GM21576 (cell line): ENCODE results near the gene ULK2.
"Not testable (repeated sequence)": the region's sequence is repeated elsewhere in the genome, so short reads cannot be mapped to it uniquely, and the experiment has no call there.

ENCODE experiments used
- ATAC-seq: cut with Tn5 transposase; IDR thresholded peaks from one replicate; pipeline ENCODE4 v1.9.1; 2021; ENCODE audit warnings: mild to moderate bottlenecking, moderate library complexity; ENCODE audit not compliant: unreplicated experiment

Gene ULK2

GRCh38 chr17:19867329-19868078, at the start of gene ULK2:
Gene ULK2, minus strand, starts transcription at chr17:19867936. Its CDS starts 519 bp downstream, at chr17:19867417.
- ATAC-seq = peak; percentile 48

DNA sequence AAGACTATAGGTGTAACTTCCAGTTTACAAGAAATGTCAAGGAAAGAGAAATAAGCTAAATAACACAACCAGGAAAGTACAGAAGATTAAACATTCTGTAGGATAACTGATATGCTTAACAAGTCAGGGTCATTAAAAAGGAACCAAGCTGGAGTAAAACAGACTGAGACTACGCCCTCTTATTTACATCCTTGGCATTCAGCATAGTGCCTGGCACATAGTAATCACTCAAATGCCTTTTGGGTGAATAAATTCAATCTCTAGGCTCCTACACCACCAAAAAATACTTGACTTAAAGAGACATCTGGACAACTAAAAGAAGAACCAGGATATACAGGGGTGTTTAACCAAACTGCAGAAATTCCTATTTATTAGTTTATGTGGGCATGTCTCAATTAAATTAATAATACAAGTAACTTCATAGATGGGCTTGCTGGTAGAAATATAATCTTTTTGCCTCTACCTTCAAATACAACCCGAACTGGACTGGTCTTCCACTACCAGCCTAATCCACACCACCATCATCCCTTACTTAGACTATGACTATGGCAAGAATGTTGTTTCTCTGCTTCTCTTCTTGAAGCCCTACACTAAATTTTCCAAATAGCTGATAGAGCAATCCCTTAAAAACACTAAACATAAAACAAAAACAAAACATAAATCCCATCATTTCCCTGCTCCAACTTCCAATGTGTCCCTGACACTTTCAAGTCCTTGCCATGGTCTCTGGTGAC, 47.7 kb upstream of the ULK2 start:
- no peak for ATAC-seq

DNA sequence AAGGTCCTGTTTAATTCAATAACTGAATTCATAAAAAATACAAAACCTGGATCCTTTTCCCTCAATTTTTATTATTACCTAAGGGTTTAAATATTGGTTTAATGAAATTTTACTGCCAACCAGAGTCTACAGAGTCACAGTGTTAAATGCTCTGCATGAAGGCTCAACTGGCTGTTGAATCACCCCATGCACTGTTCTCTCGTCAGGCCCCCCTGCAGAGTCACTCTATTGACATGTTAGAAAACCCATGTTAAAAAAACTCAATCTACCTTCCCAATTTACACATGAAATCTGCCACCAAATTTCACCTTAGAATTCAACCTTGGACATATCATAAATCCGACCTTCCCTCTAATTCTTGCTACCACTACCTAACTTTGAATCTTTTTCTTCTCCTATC, 43.3 kb upstream of the ULK2 start:
- ATAC-seq = no peak

GRCh38 chr17:19909139-19909538, 41.4 kb upstream of the ULK2 start:
- ATAC-seq = no peak

DNA sequence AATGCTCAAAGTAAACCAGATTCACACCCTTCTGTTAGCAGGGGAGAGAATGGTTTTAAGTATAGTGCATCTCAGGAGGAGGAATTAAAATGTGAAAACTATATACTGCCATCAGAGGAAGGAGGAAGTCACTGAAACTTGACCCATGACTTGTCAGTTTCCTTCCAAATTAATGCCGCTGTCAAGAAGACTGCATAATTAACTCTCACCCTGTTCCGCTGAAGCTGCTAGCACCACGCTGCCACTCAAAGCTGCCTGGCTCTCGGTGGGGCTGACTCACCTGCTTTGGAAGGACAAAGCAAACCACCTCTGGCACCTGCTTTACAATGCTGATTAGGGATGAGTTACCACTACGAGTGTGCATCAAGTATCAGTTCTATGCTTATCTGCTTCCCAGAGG, 37.8 kb upstream of the ULK2 start:
- no peak for ATAC-seq

- ATAC-seq = no peak
Measured at GRCh38 chr17:19904924-19905323, 37.2 kb upstream of the ULK2 start.

DNA sequence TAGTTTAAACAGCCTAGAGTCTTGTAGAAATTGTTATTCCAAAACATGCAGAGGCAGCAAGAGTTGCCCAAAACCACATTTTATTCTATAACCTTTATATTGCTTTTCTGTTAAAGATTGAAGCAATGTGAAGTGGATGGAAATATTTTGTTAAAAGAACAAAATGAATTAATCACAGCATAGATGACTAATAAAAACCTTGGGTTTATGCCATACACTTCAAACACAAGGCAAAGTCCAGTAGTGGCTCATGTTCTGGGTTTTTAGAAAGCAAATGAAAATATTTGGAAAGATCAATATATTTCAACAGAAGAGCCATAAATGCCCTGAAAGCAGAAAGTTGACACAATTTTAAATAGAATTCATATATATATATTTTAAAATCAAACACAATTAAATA, 36.7 kb upstream of the ULK2 start:
- no peak for ATAC-seq

DNA sequence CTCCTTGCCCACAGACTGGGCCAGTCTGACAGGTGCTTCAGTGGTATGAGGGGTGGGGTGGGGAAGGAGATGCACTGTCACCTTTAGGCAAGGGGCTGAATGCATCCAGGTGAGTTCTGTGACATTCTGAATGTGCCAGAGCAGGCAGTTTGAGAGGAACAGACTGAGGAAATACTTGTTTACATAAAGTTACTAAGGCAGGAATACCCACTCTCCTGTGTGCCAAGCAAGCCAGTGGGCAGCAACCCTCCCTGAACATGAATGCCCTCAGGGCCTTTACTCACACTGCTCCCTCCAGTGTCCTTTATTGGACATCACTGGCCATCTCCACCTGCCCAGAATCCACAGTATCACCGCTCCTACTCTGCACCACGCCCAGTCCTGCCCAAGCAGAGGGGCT, 33.1 kb upstream of the ULK2 start:
- ATAC-seq = no peak

- ATAC-seq = no peak
Measured at GRCh38 chr17:19897903-19898302, 30.2 kb upstream of the ULK2 start.

DNA sequence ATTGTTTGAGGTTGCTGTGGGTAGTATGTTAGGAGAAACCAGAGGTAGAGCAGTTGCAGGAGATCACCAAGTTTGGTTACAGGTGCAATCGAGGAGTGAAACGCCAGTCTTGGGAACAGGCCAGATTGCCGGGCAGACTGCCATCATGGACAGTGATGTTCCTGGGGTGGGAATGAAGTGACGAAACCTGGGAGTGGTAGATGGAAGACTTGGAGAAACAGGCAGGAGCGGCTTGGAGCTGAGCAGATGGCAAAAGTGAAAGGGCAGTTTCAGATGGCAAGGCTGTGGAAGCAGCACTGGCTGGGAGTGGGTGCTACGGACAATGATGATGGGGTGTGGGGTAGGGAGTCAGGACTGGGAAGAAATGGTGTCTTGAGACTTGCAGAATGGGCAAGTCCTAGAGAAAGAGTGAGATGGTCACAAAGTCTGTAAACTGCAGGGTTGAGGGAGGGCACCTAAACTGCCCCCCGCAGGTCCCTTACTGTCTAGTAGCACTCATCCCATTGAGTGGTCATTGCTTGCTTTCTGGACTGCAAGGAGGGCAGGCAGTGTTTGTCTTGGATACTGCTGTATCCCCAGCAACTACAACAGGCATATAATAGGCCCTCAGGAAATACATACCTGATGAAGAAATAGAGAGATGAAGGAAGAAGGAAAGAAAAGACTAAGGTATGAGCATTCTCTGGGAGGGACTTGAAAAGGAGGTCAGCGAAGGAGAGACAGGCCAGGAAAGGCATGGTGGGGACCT, 29.5 kb upstream of the ULK2 start:
- no peak for ATAC-seq

DNA sequence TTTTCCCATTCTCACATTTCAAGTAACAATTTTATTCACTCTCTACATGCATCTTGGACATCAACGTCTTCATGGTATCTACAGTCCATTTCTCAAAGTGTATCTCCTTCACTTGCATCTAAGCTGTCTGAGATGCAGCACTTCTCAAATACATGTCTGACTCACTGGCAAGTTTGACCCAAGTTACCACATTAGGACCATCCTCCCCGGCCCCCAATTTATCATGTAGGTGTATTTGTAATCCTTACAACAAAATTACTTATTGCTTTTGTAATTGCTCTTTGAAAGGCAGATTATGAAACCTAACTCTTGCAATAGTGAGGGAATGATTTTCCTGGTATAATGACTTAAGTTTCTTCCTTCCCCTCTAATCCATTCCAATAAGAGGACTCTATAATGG, 28.9 kb upstream of the ULK2 start:
- ATAC-seq = no peak

DNA sequence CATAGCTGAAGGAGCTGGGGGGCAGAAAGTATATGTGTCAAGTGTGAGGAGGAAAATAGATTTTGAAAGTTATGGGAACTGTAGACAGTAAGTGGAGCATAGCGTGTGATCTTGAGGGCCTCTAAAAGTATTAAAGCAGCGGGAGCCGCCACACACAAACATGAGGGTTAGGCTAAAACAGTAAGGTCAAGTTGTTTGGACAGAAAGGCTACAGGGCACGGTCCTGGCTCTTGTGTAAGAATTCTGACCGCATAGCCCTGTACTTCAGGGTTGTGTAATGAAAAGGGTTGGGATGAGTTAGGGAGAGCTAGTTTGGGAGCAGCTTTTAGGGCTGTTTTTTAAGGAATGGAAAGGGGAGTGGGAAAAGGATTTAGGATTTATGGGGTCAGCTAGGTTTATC, 22.8 kb upstream of the ULK2 start:
- not testable (repeated sequence) for ATAC-seq

DNA sequence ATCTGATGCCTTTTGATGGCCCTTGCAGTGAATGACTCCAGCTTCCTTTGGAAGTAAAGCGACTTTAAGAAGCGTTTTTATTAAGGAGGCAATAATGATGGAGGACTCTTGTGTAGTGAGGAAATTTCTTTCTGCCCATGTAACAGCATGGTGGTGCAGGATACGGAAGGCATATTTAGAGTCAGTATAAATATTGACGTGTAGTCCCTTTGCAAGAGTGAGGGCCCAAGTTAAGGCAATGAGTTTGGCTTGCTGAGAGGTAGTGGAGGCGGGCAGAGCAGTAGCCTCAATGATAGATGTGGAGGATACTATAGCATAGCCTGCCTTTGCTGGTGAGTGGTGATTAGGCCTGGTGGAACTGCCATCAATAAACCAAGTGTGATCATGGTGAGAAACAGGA, 22.3 kb upstream of the ULK2 start:
- not testable (repeated sequence) for ATAC-seq

DNA sequence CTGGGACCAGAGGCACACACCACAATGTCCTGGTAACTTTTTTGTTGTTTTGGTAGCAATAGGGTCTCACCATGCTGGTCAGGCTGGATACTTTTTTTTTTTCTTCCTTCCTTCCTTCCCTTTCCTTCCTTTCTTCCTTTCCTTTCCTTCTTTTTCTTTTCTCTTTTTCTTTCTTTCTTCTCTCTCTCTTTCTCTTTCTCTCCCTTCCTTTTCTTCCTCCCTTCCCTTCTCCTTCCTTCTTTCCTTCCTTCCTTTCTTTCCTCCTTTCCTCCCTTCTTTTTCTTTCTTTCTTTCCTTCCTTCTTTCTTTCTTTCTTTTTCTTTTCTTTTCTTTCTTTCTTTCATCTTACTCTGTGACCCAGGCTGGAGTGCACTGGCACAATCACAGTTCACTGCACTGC, 18.4 kb upstream of the ULK2 start:
- no peak for ATAC-seq

- ATAC-seq = no peak
Measured at GRCh38 chr17:19883537-19884215, 15.9 kb upstream of the ULK2 start.

DNA sequence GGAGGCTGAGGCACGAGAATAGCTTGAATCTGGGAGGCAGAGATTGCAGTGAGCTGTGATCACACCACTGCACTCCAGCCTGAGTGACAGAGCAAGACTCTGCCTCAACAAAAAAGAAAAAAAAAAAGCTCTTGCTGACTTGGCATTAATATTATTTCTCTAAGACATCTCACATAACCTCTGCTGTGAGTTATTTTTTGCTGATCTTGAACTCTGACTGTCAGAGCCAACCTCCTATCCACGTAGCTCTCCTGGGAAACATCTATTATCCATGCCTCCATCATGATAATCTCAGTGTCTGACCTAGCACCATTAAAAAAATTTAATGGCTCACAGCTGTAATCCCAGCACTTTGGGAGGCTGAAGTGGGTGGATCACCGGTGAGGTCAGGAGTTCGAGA, 12.7 kb upstream of the ULK2 start:
- ATAC-seq = no peak

DNA sequence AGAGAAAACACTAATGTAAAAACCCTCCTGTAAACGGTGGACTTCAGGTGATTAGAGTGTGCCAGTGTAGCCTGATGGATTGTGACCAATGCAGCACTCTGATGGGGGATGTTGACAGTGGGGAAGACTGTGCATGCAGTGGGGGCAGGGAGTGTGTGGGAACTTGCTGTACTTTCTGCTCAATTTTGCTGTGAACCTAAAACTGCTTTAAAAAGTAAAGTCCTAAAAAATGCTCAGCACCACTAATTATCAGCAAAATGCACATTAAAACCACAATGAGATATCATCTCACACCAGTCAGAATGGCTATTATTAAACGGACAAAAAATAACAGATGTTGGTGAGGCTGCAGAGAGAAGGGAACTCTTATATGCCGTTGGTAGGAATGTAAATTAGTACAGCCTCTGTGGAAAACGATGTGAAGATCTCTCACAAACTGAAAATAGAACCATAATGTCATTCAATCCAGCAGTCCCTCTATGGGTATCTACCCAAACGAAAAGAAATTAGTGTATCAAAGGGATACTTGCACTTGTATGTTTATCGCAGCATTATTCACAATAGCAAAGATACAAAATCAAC, 9.7 kb upstream of the ULK2 start:
- no peak for ATAC-seq

DNA sequence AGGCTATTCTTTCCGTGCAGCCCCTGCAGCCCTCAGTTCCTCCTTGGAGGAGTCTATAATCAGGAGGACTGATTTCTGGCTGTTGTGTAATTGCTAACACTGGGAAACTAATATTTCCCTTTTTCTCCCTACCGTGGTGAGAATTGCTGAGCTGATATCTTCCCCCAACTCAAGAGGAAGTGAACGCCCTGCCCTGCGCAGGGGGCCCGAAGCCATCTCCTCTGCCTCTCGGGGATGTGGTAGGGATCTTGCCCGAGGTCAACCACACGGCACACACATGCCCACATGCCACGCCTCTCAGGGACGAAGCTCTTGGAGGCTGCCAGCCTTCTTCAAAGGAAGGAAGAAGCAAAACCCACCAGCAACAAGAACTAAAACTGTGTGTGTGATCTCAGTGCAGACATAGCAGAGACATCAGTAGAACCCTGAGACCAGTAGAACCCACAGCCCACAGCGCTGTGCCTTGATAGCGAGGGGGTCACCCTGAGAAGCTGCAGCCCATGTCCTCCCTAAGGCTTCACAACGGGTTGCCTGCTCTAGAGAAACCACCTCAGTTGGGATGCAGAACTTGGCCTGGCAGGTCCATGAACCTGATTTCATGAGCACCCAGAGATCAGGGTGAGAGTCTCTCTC, 8.9 kb upstream of the ULK2 start:
- ATAC-seq = no peak

- ATAC-seq = no peak
Measured at GRCh38 chr17:19874256-19874655, 6.5 kb upstream of the ULK2 start.

DNA sequence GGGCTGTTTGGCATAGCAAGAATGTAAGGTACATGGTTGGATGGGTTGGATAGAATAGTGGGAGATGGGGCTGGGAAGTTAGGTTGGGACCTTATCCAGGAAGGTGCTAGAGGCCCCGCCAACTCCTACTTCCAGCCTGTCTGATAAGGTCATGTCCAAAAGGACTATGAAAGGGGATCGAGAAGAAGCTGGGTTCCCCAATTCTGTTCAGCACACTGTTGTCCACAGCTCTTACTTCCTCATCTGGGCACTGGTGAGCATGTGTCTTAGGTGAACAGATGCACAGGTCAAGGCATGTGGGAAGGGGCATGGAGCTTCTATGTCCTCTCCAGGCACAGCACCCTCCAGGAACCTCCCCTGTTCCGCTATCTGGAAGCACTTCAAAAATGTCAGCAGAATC, 5.6 kb upstream of the ULK2 start:
- ATAC-seq = no peak

DNA sequence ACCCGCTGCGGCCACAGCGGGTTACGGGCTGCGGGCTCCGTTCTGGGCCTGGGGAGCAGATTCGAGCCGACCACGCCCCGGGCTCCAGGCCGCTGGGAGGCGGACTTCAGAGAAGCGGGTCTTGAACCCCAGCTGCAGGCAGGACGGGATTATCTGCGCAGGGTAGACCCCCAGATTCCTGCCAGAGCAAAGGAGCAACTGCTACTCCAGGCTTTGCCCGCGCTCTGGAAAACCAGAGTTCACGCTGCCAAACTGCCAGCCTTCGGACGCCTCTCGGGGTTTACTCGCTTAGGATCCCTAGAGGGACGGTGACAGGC, 301 bp upstream of the ULK2 start:
- ATAC-seq = no peak
